IMR-90 (cell line): ENCODE measurements around the gene TM2D3.

Source experiments
- BHLHE40 ChIP-seq: fragments of 150-350 bp; IDR thresholded peaks from 2 replicates; pipeline ENCODE4 v1.6.1; 2016; ENCODE audit warnings: mild to moderate bottlenecking, low read depth, low read length
- CTCF ChIP-seq: conservative IDR thresholded peaks from 2 replicates; pipeline ENCODE4 v1.5.1; 2012; ENCODE audit warnings: mild to moderate bottlenecking, low read depth, low read length, improper control_type of control experiment
- ELK1 ChIP-seq: fragments of 150-350 bp; IDR thresholded peaks from 2 replicates; pipeline ENCODE4 v1.6.1; 2016; ENCODE audit warnings: low read depth, mild to moderate bottlenecking, low read length, moderate library complexity, borderline replicate concordance
- MXI1 ChIP-seq: IDR thresholded peaks from 2 replicates; pipeline ENCODE4 v1.6.1; 2012; ENCODE audit warnings: low read depth, mild to moderate bottlenecking, low read length, moderate library complexity, borderline replicate concordance
- POLR2A ChIP-seq: IDR thresholded peaks from 2 replicates; pipeline ENCODE4 v1.6.1; 2012; ENCODE audit warnings: mild to moderate bottlenecking, low read depth, low read length
- RAD21 ChIP-seq: IDR thresholded peaks from 2 replicates; pipeline ENCODE4 v1.6.1; 2012; ENCODE audit warnings: low read length, improper control_type of control experiment

GRCh38 chr15:101602801-101603200 is 49.4 kb downstream of the TM2D3 start:
- TF ChIP-seq CTCF, result no peak
- TF ChIP-seq POLR2A, result no peak
- no peak for TF ChIP-seq MXI1
- TF ChIP-seq ELK1, result no peak
- no peak for TF ChIP-seq RAD21
- no peak for TF ChIP-seq BHLHE40
